Ureter (tissue), 1 donor: ENCODE data around the gene POLR3H. TPM values are rescaled to one million over a fixed set of nuclear protein-coding genes. Genes with fewer than 3 reads are reported as not detected.
"Not testable (repeated sequence)": the region's sequence is repeated elsewhere in the genome, so short reads cannot be mapped to it uniquely, and the experiment has no call there.

Experiments
- DNase-seq: peaks from one replicate; pipeline ENCODE4 v3.0.0-alpha.2; 2020; ENCODE audit warnings: low spot score
- total RNA-seq: library from RNA; stranded (reverse); gene quantifications from one replicate; pipeline ENCODE4 v1.2.4, GENCODE V29; 2023
- donor health status: DM: yes; HTN: yes; CAD: no.

POLR3H gene
- total RNA-seq, 1 donor from 2014 or later, result 54.2 TPM

DNA sequence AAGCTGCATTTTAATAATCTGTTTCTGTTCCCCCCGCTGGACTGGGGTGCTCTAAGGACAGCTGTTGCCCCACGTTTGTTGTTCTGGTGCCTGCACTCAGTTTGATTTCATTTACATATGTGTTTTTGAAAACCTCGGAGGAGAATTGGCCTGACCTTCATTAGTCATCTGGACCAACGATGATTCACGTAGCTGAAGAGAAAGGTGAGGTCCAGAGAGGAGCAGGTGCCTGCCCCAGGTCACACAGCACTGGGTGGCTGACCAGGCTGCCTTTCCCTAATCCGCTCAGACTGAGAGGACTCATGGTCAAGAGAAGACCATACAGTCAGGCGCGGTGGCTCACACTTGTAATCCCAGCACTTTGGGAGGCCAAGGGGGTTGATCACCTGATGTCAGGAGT, 20.3 kb upstream of the POLR3H start:
- no peak for DNase-seq

DNA sequence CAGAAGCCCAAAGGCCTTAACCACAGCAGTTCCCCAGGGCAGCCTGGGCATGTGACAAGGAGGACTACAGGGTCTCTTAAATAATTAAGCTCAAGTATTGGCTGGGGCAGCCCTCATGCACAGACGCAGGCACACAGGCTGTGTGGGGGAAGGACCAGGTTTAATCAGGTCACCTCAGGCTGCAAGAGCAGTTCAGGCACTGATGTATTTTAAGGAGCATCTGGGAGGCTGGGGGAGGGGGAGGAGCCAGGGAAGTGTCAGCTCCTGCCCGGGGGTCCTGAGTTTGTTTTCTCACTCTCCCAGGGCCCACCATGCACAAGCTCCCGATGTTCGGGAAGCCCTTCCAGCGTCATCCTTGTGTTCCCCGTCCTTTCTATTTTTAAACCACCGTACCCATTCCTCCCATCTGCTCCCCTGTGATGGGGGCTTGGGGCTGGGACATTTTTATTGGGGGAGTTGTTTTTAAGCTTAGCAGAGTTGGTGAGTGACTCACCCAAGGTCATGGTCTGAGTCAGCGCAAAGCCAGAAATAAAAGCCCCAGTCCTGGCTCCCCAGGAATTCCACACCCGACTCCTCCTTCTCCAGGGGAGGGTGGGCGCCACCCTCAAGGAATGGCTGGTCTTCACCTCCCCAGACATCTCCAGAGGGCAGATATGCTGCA, 18.9 kb upstream of the POLR3H start:
- DNase-seq, result no peak

DNA sequence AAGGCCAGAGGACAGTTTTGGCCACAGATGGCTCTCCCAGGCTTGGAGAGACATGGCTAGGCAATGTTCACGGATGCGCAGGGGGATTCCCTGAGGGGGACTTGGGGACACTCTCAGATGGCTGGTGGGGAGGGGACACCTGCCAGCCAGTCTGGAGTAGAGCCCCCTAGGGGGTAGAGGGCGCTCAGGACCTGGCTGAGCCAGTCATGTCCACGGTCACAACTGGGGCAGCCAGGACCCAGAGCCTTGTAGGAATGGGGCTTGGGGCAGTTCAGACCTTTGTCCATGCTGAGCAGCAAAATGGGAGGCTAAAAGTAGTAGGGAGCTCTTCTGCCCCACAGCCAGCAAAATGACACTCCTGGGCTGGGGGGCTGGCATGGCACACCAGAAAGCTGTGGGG, 18.2 kb upstream of the POLR3H start:
- no peak for DNase-seq

DNA sequence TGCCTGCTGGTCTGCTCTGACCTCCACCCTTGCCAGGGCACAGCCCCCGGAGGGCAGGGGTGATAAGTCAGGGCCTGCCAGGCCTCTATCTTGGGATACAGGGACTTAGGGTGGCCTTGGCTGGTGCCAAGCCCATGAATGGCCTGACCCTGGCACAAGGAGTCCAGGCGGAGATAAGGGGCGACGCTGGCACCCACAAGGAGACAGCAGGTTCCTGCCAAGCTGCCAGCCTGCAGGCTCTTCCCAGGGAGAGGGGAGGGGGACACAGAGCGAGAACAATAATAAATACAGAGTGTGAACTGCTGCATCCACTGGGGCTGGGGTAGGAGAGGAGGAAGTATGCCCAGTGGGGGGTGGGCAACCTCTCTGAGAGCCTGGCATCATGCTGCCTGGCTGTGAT, 17.5 kb upstream of the POLR3H start:
- DNase-seq, result no peak

DNA sequence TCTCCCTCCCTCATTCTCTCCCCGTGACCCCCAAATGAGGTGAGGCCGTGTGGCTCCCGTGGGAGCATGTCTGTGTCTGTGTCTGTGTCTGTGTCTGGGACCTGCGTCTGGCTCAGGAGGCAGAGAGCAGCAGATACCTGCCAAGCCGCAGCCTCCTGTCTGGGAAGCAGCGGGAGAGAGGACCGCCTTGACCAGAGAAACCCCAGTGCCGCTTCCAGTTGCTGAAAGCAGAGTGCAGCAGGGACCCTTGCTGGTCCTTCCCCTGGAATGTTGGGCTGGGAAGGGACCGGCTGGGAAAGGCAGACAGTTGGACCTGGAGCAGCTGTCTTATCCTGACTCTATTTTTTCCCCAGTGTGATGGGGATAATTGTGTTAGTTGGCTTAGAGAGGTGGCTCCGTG, 17.1 kb upstream of the POLR3H start:
- no peak for DNase-seq

DNA sequence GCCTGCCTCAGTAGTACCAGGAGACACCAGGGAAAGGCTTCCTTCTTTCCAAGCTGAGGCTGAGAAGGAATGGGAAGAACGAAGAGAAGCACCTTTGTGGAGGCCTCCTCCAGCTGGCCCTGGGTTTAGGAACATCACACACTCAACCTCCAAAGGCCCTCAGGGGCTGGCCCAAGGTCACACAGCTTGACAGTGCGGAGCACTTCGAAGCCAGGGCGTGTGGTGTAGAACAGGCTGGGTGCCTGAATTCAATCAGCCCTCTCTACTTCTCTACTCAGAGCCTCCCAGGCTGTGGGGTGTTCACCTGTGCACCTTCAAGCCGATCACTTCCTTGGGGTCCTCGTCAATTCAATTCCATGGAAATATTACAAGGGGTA, 15.8 kb upstream of the POLR3H start:
- DNase-seq, result no peak

DNA sequence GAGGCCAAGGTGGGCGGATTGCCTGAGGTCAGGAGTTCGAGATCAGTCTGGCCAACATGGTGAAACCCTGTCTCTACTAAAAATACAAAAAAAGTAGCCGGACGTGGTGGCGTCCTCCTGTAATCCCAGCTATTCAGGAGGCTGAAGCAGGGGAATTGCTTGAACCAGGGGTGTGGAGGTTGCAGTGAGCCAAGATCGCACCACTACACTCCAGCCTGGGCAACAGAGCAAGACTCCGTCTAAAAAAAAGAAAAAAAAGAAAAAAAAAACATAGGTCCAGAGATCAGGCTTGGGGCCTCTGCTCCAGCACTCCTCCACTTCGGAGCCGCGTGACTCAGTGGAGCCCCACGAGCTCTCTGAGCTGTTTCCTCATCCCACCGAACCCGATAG, 14.0 kb upstream of the POLR3H start:
- not testable (repeated sequence) for DNase-seq

DNA sequence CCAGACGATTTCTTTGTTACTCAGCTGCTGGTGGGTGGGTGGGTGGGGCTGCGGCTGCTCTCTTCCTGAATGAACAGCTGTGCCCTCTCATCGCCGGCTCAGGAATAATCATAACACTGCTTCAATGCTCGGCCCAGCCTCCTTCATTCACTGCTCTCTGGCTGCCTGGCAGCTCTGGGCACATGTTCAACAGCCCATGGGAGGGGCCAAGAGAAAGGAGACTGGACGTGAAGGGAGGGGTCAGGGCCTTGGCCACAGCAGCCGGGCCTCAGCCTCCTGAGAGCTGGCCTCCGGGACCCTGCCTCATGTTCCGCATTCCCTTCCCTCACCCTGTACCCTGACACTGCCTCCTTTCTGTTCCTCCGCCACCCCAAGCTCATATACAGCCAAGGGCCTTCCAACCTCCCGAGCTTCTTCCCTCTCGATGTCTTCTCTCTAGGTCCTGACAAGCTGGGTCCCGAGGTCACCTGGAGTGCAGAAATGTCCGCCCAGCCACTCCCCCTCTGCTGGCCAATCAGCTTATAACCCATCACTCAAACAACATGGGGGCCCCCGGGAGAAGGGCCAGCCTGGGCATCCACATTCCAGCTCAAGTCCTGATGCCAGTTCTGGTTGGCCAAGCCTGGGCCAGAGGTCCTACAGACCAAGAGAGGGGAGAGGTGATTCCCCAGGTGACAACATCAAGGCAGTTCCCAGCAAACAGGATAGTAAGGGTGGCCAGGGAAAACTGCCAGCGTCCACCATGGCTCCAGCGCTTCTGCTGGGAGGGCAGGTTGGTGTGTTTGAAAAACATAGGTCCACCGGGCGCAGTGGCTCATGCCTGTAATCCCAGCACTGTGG, 13.4 kb upstream of the POLR3H start:
- DNase-seq, result peak; percentile 72

DNA sequence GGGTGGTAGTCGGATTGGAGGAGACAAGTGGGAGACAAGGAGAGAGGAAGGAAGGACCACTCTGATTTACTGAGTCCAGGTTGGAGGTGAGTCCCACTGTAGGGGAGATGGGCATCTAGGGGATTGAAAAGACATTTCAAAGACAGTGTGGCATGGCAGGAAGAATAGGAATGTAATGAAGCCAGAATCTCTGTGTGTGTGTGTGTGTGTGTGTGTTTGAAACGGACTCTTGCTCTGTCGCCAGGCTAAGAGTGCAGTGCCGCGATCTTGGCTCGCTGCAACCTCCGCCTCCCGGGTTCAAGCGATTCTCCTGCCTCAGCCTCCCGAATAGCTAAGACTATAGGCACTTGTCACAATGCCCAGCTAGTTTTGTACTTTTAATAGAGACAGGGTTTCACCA, 12.3 kb upstream of the POLR3H start:
- DNase-seq, result no peak

DNA sequence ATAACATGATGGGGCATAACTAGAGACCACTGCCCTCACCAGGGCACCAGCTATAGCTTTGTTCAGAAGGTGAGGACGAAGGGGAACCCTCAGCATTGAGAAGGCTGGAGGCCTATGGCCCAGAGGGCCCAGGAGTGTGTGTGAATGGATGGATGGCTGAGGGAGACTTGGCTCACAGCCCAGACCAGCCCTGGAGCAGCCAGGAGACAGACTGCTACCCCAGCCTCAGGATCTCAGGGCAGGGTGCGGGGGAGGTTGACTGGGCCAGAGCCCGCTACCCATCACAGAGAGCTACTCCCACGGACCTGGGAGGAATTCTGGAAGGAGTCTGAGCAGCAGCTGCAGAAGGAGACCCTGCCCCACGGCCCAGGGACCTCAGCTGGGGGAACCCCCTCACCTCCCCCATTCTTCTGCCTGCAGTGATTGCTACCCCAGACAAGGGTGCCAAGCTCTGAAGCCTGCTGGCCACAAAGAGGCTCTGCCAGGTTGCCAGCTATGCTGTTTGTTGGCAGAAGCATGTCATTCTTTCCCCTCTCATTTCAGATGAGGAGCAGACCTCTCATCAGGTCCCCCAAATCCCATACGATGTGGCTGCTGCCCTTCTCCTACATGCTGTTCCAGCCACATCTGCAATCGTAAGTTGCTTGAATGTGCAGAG, 11.2 kb upstream of the POLR3H start:
- no peak for DNase-seq

DNA sequence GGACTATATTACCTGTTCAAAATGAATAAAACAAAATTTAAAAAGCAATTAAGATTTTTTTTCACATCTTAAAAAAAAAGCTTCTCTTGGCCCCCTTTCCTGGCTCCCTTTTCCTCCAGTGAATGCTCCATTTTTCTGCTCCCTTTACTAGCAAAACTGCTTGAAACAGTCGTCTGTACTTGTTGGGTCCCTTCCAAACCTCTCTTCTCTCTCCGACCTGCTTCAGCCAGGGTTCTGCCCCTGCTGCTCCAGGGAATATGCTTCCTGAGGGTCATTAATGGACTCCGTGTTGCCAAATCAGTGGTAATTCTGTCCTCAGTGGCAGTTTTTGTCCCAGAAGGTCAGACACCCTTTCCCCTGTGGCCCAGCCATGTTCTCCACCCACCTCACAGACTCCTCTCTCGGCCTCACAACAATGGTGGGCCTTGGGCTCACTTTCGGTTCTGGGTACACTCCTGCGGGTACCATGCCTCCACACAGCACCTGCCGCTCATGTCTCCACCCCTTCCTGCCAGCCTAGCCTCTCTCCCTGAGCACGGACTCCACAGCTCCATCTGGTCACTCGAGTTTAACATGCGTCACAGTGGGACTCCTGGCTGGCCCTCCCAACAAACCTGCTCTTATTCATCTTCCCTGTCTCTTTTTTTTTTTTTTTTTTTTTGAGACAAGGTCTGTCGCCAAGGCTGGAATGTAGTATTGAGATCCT, 7.8 kb upstream of the POLR3H start:
- no peak for DNase-seq

DNA sequence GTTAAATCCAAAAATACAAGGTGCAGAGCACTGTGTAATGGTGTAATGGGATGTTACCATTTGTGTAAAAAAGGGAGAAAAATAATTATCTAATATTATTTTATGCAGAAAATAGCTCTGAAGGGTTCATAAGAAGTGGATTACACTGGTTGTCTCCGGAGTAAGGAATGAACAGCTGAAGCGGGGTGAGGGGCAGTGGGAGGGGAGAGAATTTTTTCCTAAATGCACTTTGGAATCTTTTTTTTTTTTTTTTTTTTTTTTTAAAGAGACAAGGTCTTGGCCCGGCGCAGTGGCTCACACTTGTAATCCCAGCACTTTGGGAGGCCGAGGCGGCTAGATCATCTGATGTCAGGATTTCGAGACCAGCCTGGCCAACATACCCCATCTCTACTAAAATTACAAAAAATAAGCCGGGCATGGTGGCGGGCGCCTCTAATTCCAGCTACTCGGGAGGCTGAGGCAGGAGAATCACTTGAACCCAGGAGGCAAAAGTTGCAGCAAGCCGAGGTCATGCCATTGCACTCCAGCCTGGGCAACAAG, 6.8 kb upstream of the POLR3H start:
- no peak for DNase-seq

DNA sequence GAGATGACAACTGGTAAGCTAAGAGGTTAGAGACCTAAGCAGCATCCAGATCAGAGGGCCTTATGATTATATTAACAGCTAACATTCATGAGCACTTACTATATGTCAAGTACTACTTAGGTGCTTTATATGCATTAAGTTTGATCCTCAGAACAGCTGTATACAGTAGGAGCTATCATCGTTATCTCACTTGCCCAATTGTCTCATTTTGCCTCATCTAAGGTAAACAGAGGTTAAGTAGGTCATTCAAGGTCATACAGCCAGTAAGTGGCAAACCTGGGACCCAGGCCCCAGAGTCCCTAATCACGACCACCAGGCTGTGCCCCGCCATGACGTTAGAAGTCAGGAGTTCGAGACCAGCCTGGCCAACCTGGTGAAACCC, 4.6 kb upstream of the POLR3H start:
- no peak for DNase-seq

DNA sequence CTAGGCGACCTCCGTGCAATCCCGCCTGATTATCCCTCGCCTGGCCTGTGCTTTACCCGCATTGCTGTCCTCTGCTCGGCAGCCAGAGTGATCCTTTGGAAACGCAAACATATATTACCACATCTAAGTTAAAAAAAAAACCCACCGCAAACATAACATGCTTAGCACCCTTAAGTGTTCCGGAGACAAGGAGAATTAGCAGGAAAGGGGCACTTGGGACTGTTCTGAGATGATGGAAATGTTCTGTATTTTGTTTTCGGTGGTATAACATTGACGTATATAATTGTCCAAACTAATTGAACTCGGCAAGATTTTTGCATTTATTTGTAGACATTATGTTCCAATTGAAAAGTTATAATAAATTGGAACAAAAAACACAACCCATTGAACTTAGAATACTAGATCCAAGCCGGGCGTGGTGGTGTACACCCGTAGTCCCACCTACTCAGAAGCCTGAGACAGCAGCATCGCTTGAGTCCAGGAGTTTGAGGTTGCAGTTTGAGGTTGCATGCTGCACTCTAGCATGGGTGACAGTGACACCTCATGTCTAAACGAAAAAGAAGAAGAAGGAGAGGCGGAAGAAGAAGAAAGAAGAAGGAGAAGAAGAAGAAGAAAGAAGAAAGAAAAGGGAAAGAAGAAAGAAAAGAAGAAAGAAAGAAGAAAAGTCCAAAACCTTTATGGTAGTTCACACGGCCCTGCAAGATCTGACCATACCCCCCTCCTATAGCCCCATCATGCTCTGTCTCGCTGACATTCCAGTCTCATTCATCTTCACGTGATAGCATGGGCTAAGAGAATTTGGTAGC, 604 bp upstream of the POLR3H start:
- DNase-seq, result no peak

DNA sequence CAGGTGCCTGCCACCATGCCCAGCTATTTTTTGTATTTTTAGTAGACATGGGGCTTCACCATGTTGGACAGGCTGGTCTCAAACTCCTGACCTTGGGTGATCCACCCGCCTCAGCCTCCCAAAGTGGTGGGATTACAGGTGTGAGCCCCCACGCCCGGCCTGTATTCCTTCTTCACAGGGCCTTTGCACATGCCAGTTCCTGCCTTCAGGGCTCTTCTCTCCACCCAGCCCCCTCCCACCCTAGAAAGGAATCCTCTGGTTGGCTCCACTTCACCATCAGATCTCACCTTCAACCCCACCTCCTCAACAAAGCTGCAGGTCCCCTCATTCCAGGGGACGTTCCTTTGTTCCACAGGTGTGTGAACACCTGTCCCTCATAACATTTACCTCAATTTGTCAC, 2.0 kb downstream of the POLR3H start:
- no peak for DNase-seq

DNA sequence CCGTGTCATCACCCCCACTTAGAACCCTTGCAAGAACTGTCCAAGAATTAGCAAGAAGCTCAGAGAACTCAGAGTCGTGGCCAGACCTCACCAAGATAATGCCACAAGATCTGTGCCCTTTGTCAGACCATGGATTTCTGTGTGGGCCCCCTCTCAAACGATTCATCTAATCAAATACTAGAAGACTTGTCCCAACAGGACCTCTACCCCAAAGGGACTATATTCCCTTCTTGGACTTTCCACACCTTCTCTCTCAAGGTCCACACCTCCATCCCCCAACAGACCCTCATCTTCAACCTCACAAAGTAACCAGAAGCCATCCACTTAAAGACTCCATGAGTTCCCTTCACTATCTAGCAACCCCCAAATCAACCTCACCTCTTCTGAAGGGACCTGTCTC, 2.8 kb downstream of the POLR3H start:
- no peak for DNase-seq

DNA sequence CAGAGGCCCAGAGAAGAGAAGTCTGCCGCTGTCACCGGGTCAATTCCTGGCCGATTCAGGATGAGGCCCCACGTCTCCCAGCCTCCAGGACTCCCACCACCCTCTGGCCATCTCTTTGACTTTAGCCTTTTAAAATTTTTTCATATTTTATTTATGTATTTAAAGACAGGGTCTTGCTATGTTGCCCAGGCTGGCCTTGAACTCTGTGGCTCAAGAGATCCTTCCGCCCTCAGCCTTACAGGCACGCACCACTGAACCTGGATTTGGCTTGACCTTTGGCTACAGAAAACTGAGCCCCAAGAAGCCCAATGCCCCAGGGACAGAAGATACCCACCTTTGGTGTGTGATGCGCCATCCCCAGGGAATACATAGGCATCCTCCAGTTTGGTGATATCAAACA, 3.9 kb downstream of the POLR3H start:
- no peak for DNase-seq

DNA sequence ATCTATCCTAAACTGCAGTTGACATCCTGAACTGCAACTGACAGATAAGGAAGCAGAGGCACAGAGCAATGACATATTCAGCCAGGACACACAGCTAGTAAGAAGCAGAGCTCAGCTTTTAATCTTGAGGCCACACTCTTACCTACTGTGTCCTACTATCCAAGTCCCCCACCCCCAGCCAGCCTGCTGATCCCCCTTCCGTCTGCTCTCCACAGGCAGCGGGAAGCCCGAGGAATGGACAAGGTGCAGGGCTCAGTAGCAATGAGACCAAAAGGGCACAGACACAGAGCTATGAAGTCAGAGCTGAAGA, 4.3 kb downstream of the POLR3H start:
- no peak for DNase-seq

DNA sequence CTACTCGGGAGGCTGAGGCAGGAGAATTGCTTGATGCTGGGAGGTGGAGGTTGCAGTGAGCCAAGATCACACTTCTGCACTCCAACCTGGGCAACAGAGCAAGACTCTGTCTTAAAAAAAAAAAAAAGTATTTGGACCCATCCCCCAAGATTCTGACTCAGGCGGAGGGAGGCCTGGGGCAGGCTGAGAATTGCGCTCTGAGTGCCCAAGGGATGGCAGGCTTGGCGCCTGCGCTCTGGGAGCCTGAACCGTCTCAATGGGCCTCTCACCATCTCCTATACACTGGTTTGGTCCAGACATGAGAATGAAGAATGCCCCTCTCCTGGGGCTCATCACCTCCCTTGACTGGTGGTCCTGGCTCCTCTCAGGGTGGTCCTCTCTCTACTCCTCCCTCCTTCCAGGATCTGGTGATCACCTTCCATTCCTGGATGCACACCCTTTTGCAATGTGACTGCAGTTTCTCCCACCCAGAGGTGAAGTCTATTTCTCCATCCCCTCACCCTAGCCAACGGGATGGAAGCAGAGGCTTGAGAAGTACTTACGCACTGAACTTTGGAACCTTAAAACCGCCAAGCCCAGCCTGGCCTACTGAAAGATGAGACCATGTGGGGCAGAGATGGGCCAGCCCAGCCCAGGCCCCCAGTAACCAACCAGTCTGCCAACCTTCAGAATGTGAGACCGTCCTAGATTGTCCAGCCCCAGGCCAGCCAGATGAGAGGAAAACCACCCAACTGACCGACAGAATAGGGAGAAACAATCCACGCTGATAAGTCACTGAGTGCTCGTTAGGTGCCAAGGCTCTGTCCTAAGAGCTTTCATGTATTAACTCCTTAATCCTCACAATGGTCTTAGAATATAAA, 4.9 kb downstream of the POLR3H start:
- no peak for DNase-seq

DNA sequence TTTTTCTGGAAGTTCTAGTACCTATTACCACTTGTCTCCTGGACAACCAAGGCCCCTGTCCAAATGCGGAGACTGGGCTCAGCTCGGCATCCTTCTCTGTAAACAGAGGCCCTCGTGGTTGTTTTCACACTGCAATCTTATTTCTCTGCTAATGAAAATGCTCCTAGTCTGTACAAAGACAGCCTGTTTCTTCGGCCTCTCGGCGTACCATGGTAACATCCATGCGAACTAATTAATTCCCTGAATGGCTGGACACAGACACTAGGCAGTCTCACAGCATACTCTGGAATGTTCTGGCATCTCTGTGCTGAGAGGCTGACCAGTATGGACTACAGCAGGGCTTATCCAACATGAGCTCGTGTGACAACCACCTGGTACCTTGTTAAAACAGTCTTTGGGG, 5.7 kb downstream of the POLR3H start:
- DNase-seq, result no peak

DNA sequence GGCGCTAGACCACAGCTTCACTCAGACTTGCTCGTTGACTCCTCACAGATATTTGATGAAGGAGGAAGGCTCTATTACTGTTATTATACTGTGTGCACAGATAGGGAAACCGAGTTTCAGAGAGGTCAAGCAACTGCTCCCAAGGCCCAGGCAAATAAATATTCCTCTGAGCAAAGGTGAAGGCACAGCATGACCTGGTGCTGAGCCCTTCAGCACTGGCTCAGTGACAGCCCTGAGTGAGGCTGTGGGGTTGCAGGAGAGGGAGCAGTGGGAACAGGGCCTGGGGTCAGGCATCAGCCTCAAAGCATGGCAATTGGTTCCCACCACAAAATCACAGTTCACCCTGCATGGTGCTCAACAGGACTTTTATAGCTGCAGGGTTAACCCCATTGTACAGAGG, 7.1 kb downstream of the POLR3H start:
- DNase-seq, result no peak
